Measurements from ENCODE around the gene ELMOD3.

DNA sequence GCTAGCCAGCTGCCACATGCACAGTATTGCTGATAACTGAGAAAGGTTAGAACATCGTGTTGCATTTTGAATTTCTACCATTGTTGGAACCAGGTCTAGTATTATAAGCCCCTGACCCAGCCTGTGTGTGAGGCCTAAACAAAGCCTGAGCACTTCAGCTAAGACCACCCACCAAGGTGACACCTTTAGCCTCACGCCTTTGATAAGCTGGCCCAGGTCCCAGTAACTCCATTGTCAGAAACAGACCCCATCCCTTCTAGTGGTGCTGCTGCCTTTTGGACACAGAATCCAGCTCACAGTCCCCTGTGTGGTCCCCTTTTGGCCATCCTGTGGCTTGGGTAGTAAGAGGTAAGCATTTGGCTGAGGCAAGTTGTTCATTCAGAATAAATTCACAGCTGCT lies 1.6 kb downstream of the ELMOD3 start:
- TF ChIP-seq, protein P1, sequence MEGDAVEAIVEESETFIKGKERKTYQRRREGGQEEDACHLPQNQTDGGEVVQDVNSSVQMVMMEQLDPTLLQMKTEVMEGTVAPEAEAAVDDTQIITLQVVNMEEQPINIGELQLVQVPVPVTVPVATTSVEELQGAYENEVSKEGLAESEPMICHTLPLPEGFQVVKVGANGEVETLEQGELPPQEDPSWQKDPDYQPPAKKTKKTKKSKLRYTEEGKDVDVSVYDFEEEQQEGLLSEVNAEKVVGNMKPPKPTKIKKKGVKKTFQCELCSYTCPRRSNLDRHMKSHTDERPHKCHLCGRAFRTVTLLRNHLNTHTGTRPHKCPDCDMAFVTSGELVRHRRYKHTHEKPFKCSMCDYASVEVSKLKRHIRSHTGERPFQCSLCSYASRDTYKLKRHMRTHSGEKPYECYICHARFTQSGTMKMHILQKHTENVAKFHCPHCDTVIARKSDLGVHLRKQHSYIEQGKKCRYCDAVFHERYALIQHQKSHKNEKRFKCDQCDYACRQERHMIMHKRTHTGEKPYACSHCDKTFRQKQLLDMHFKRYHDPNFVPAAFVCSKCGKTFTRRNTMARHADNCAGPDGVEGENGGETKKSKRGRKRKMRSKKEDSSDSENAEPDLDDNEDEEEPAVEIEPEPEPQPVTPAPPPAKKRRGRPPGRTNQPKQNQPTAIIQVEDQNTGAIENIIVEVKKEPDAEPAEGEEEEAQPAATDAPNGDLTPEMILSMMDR (IDR thresholded peaks at IDR 0.05) = no peak
- TF ChIP-seq POLR2A (IDR thresholded peaks at IDR 0.05) = no peak

Measured in esophagus squamous epithelium (tissue), 4 donors.